BE2C (cell line): Measurements from ENCODE around the gene SPINK5. TPM values are rescaled to one million over a fixed set of nuclear protein-coding genes. Genes with fewer than 3 reads are reported as not detected.

ENCODE experiments used
- DNase-seq: peaks from one replicate; pipeline ENCODE4 v3.0.0-alpha.2; 2020
- H3K27me3 ChIP-seq: fragments of 250-450 bp; sonication (Bioruptor Pico); 2 replicates; pipeline ENCODE4 v1.5.1; 2020; ENCODE audit warnings: mild to moderate bottlenecking
- H3K36me3 ChIP-seq: fragments of 250-450 bp; sonication (Bioruptor Pico); 2 replicates; pipeline ENCODE4 v1.5.1; 2020; ENCODE audit warnings: mild to moderate bottlenecking
- H3K4me1 ChIP-seq: fragments of 250-450 bp; sonication (Bioruptor Pico); 2 replicates; pipeline ENCODE4 v1.5.1; 2020
- H3K4me3 ChIP-seq: 2 replicates; pipeline ENCODE4 v1.5.1; 2011; ENCODE audit warnings: low read depth, low read length
- H3K9me3 ChIP-seq: fragments of 250-450 bp; sonication (Bioruptor Pico); 2 replicates; pipeline ENCODE4 v1.5.1; 2020
- CTCF ChIP-seq: IDR thresholded peaks from 2 replicates; pipeline ENCODE4 v1.5.1; 2012; ENCODE audit warnings: mild to moderate bottlenecking, low read depth, low read length
- polyA plus RNA-seq: library from polyadenylated mRNA; unstranded; fragments of >200 nt; gene quantifications from one replicate; pipeline ENCODE4 v1.2.1, GENCODE V29; 2012; ENCODE audit warnings: low read depth, missing spikeins; ENCODE audit not compliant: insufficient read length, insufficient read depth

Gene SPINK5
- 2.7 TPM for polyA plus RNA-seq

DNA sequence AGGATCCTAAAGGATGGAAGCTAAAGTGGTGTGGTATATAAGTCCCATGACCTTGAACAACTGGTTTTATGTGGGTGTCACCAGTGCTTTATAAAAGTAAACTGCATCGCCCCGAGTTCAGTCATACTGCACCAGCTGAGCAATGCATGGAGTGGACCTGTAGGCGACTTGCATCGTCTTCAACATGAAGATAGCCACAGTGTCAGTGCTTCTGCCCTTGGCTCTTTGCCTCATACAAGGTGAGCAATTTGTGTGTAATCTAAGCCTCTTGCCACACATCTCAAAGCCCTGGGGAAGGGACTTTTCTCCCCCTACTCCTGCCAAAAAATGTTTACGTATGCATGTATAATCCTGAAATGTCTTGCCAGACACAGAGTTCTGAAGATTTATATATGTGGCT is at the start of gene SPINK5:
SPINK5 (plus strand) TSS at position 120 of the 400 bp plus-strand sequence; CDS start at position 185, 65 bp downstream.
- no peak for DNase-seq
- no peak for TF ChIP-seq CTCF
- Histone ChIP-seq H3K27me3 (no peaks in the 10 kb centered on the region), H3K36me3 (no peaks in the 10 kb centered on the region), H3K4me1 (no peaks in the 10 kb centered on the region), H3K4me3 (no peak within 1 kb of the TSS), H3K9me3 (no peaks in the 10 kb centered on the region)

- TF ChIP-seq CTCF, result no peak
- Histone ChIP-seq H3K4me1 (no peaks in the 10 kb centered on the region), H3K36me3 (no peaks in the 10 kb centered on the region), H3K9me3 (no peaks in the 10 kb centered on the region), H3K27me3 (no peaks in the 10 kb centered on the region), H3K4me3 (no peak overlapping the region)
- no peak for DNase-seq
Observed at GRCh38 chr5:148014276-148014675, 49.5 kb upstream of the SPINK5 start.

DNA sequence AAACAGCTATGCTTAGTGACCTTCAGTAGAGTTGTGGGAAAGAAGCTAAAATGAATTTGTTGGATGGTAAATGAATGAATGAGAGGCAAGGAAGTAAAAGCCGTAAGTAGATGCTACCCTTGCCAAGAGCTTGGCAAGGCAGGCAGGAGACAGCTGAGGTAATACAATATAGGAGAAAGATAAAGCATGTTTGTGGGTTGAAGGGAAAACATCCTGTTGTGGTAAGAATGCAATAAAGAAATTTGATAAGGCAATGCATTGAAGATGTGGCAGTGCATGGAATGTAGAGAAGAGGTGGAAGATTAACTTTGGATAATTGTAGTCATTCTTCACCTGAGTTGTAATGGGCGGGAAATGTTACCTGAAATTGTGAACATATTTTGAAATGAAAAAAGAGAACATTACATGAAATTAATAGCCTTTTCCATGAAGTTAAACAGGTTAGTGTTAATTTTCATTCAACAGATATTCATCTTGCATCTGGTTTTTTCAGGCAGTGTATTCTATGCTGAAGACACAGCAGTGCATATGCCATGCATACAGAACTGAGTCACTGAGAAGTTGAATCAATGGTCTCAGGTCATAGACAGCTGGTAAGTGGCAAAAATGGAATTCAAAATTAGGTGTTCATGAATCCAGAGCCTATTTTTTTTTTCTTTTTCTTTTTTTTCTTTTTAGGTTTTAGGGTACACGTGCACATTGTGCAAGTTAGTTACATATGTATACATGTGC is 43.4 kb upstream of the SPINK5 start:
- no peak overlapping the region for H3K4me3 ChIP-seq
- no peak for DNase-seq
- H3K27me3 ChIP-seq, result no peaks in the 10 kb centered on the region
- no peak for TF ChIP-seq CTCF
- H3K36me3 ChIP-seq, result no peaks in the 10 kb centered on the region
- H3K4me1 ChIP-seq, result no peaks in the 10 kb centered on the region
- no peaks in the 10 kb centered on the region for H3K9me3 ChIP-seq

DNA sequence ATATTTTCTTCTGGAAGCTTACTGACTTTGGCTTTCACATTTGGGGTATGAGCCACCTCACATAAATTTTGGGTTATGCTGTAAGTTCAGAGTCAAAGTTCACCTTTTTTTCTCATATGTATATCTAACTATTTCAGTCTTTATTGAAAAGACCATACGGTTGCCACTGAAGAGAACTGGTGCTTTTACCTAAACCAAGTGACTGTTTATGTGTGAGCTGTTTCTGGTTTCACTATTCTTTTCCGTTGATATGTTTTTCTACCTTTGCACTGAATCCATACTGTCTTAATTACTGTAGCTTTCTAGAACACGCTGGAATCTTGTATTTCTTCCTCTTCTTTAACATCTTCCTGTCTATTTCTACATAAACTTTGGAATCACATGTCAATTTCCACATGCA is 36.3 kb upstream of the SPINK5 start:
- no peak for TF ChIP-seq CTCF
- Histone ChIP-seq H3K36me3 (no peaks in the 10 kb centered on the region), H3K4me3 (no peak overlapping the region)

GRCh38 chr5:148029131-148029530 is 34.6 kb upstream of the SPINK5 start:
- Histone ChIP-seq H3K4me1 (no peaks in the 10 kb centered on the region), H3K9me3 (no peaks in the 10 kb centered on the region), H3K4me3 (no peak overlapping the region), H3K27me3 (no peaks in the 10 kb centered on the region), H3K36me3 (no peaks in the 10 kb centered on the region)
- TF ChIP-seq CTCF, result no peak
- DNase-seq, result no peak

More for the DNA sequence above, 36.3 kb upstream of the SPINK5 start:
- Histone ChIP-seq H3K27me3 (no peaks in the 10 kb centered on the region), H3K4me1 (no peaks in the 10 kb centered on the region), H3K9me3 (no peaks in the 10 kb centered on the region)
- no peak for DNase-seq

DNA sequence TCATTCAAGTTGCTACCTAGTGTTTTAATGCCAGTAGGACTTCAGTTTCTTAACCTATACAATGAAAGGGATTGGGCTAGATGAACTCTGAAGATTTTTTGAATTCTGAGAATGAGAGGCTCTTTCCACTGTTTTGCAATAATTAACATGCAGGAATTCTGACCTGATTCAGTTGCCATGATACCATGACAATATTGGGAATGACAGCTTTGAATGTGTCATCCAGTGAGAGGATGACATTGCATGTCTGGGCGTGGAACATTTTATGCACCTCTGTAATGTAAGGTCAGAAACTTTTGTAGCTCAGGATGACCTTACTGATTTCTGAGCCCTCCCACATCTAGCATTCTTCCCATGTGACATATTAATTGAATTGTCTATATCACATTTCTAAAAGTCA is 30.6 kb upstream of the SPINK5 start:
- no peaks in the 10 kb centered on the region for H3K27me3 ChIP-seq
- no peak for DNase-seq
- no peak overlapping the region for H3K4me3 ChIP-seq
- H3K4me1 ChIP-seq, result no peaks in the 10 kb centered on the region
- no peak for TF ChIP-seq CTCF
- H3K9me3 ChIP-seq, result no peaks in the 10 kb centered on the region
- H3K36me3 ChIP-seq, result no peaks in the 10 kb centered on the region
